HepG2 (cell line): ENCODE data around the gene KRT77. TPM values are rescaled to one million over a fixed set of nuclear protein-coding genes. Genes with fewer than 3 reads are reported as not detected.

Experiments
- FOXK1 ChIP-seq: sonication (generic); formaldehyde crosslinking; IDR thresholded peaks from 2 replicates; pipeline ENCODE4 v1.4.0; 2020; ENCODE audit warnings: low read depth, missing genetic modification reagents, borderline replicate concordance
- GABPA ChIP-seq, 2 experiments: IDR thresholded peaks; 2 replicates each; pipeline ENCODE4 v1.6.1; 2011 to 2016; ENCODE audit warnings: low read depth in 2 of 2, low read length in 1 of 2, missing biosample characterization in 1 of 2, missing genetic modification characterization in 1 of 2
- IKZF1 ChIP-seq: fragments of 450-650 bp; IDR thresholded peaks from 2 replicates; pipeline ENCODE4 v1.7.1; 2016
- KDM3A ChIP-seq: IDR thresholded peaks from 2 replicates; pipeline ENCODE4 v1.6.1; 2018; ENCODE audit warnings: low read depth, missing compliant biosample characterization
- MIXL1 ChIP-seq: IDR thresholded peaks from 2 replicates; pipeline ENCODE4 v1.6.1; 2016
- NCOA2 ChIP-seq: sonication (generic); formaldehyde crosslinking; IDR thresholded peaks from 2 replicates; pipeline ENCODE4 v1.8.0; 2022; ENCODE audit warnings: inconsistent platforms
- PCBP2 ChIP-seq: fragments of 200-400 bp; formaldehyde crosslinking; optimal IDR thresholded peaks from 2 replicates; pipeline ENCODE3; 2018; ENCODE audit warnings: low read length, low read depth; ENCODE audit not compliant: poor library complexity, severe bottlenecking
- RXRB ChIP-seq: IDR thresholded peaks from 2 replicates; pipeline ENCODE4 v1.6.1; 2016; ENCODE audit warnings: borderline replicate concordance, missing genetic modification reagents, missing compliant biosample characterization
- SAP130 ChIP-seq: IDR thresholded peaks from 2 replicates; pipeline ENCODE4 v1.6.1; 2016; ENCODE audit warnings: low read depth
- SMAD3 ChIP-seq: sonication (generic); formaldehyde crosslinking; IDR thresholded peaks from 2 replicates; pipeline ENCODE4 v1.4.0; 2020; ENCODE audit warnings: missing genetic modification reagents
- SMARCE1 ChIP-seq: fragments of 450-650 bp; IDR thresholded peaks from 2 replicates; pipeline ENCODE4 v1.6.1; 2017; ENCODE audit warnings: borderline replicate concordance
- THAP11 ChIP-seq: IDR thresholded peaks from 2 replicates; pipeline ENCODE4 v1.6.1; 2016; ENCODE audit warnings: missing biosample characterization, missing genetic modification reagents
- YEATS4 ChIP-seq: sonication (generic); formaldehyde crosslinking; IDR thresholded peaks from 2 replicates; pipeline ENCODE4 v1.4.0; 2020; ENCODE audit warnings: missing genetic modification reagents, borderline replicate concordance
- ZFP37 ChIP-seq: sonication (generic); formaldehyde crosslinking; IDR thresholded peaks from 2 replicates; pipeline ENCODE4 v1.4.0; 2020; ENCODE audit warnings: missing genetic modification reagents, borderline replicate concordance
- ZFP90 ChIP-seq: sonication (generic); formaldehyde crosslinking; IDR thresholded peaks from 2 replicates; pipeline ENCODE4 v1.8.0; 2022; ENCODE audit warnings: missing genetic modification reagents, mild to moderate bottlenecking, inconsistent platforms, borderline replicate concordance
- ZNF331 ChIP-seq: sonication (generic); formaldehyde crosslinking; IDR thresholded peaks from 2 replicates; pipeline ENCODE4 v1.4.0; 2020; ENCODE audit warnings: missing genetic modification reagents
- ZNF333 ChIP-seq: sonication (generic); formaldehyde crosslinking; IDR thresholded peaks from 2 replicates; pipeline ENCODE4 v1.4.0; 2020; ENCODE audit warnings: mild to moderate bottlenecking, missing genetic modification reagents, borderline replicate concordance
- ZNF441 ChIP-seq: sonication (generic); formaldehyde crosslinking; IDR thresholded peaks from 2 replicates; pipeline ENCODE4 v1.7.0; 2021; ENCODE audit warnings: missing genetic modification reagents, borderline replicate concordance
- ZNF766 ChIP-seq: sonication (generic); formaldehyde crosslinking; IDR thresholded peaks from 2 replicates; pipeline ENCODE4 v1.5.0; 2020; ENCODE audit warnings: missing genetic modification reagents, borderline replicate concordance
- ZNF781 ChIP-seq: sonication (generic); formaldehyde crosslinking; IDR thresholded peaks from 2 replicates; pipeline ENCODE4 v1.5.1; 2020; ENCODE audit warnings: borderline replicate concordance, mild to moderate bottlenecking, missing genetic modification reagents; ENCODE audit errors: not compliant biosample characterization
- ZSCAN12 ChIP-seq: sonication (generic); formaldehyde crosslinking; IDR thresholded peaks from 2 replicates; pipeline ENCODE4 v1.9.0; 2021; ENCODE audit warnings: mild to moderate bottlenecking, missing genetic modification reagents
- ZSCAN31 ChIP-seq: sonication (generic); formaldehyde crosslinking; IDR thresholded peaks from 2 replicates; pipeline ENCODE4 v1.5.0; 2020; ENCODE audit warnings: low read depth, mild to moderate bottlenecking, missing genetic modification reagents
- polyA plus RNA-seq, 8 experiments: library from polyadenylated mRNA; depleted of rRNA in 3 of 8; stranded (reverse) in 7 of 8; unstranded in 1 of 8; fragments of >200 nt; fragmentation: Illumina TruSeq in 4 of 8; extraction: Trizol in 4 of 8; gene quantifications; 2 replicates each; pipeline versions ENCODE4 v1.2.1 to v1.2.3, GENCODE V29; 2011 to 2016; ENCODE audit warnings: low read depth in 4 of 8, missing spikeins in 1 of 8, mixed read lengths in 1 of 8; ENCODE audit not compliant: insufficient read depth in 1 of 8
- total RNA-seq, 5 experiments: library from RNA; depleted of rRNA; stranded (reverse); fragments of >200 nt; fragmentation: Illumina TruSeq; extraction: Trizol; gene quantifications; 2 replicates each; pipeline ENCODE4 v1.2.3, GENCODE V29; 2016; ENCODE audit warnings: low read depth in 1 of 5
- TF ChIP-seq, protein P1 (sequence below): sonication (generic); formaldehyde crosslinking; IDR thresholded peaks from 2 replicates; pipeline ENCODE4 v1.4.0; 2020; ENCODE audit warnings: missing genetic modification reagents; ENCODE audit errors: not compliant biosample characterization
- TF ChIP-seq, protein P2 (sequence below): sonication (generic); formaldehyde crosslinking; IDR thresholded peaks from 2 replicates; pipeline ENCODE4 v1.4.0; 2020; ENCODE audit warnings: missing genetic modification reagents
- TF ChIP-seq, protein P3 (sequence below): IDR thresholded peaks from 2 replicates; pipeline ENCODE4 v1.6.1; 2016; ENCODE audit warnings: low read depth, borderline replicate concordance
- TF ChIP-seq, protein P4 (sequence below): sonication (generic); formaldehyde crosslinking; IDR thresholded peaks from 2 replicates; pipeline ENCODE4 v1.8.0; 2022; ENCODE audit warnings: mild to moderate bottlenecking, missing genetic modification reagents; ENCODE audit not compliant: insufficient replicate concordance

The KRT77 gene
- total and polyA plus RNA-seq, 2 of the 13 experiments (the other 11 are each of a cell fraction or from before 2014, with no cell fraction given) = not detected

DNA sequence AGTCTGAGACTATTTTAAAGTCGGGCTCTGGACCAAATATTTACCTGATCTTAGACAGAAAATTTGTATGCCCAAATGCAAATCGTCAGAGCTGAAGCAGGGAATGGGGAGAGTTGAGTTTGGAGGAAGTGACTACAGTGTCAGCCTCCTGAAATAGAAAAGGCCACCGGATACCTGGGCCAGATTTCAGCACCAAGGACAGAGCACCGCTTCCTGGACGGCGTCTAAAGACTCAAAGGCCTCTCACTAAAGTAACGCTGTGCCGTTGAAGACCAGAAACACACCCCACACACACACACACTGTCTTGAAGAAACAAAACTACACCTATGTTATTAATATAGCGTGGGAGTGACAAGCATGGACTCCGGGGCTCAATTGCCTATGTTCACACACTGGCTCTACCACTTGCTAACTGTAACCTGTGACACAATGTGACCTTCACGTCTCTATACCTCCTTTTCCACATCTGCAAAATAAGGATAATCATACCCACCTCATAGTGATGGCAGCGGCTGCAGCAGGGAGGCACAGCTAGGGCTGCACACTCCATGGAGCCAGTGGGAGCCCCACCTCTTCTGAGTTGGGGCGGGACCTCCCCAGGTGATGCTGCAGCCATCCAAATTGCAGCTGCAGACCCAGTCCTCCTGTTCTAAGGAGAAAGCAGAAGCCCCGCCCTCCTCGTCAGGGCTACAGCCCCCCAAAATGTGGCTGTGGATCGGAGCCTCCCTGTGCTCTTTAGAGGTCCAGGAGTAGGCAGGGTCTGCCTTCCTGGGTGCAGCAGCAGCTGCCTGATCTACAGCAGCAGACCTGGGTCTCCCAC, 38.3 kb upstream of the KRT77 start (continued):
- TF ChIP-seq SAP130 (peak; percentile 24; the same call in 1 of the 2 replicates), SMARCE1 (no peak), ZNF333 (CRISPR knock-in tag) (no peak), ZFP90 (CRISPR knock-in tag) (peak; percentile 53; the same call in 1 of the 2 replicates), ZFP37 (CRISPR knock-in tag) (peak; percentile 75; the same call in 1 of the 2 replicates), FOXK1 (CRISPR knock-in tag) (peak; percentile 42; the same call in 1 of the 2 replicates), ZNF441 (peak; percentile 39; the same call in 1 of the 2 replicates), ZSCAN12 (CRISPR knock-in tag) (peak; percentile 94), ZNF766 (CRISPR knock-in tag) (peak; percentile 35; the same call in 1 of the 2 replicates), MIXL1 (0 out of 2 replicates have a peak, but pooled peaks have one; percentile 30), IKZF1 (no peak), ZNF331 (peak; percentile 61; the same call in 1 of the 2 replicates), NCOA2 (CRISPR knock-in tag) (peak; percentile 38; the same call in 1 of the 2 replicates), THAP11 (CRISPR knock-in tag) (peak; percentile 41; the same call in 1 of the 2 replicates), SMAD3 (CRISPR knock-in tag) (0 out of 2 replicates have a peak, but pooled peaks have one; percentile 59), GABPA (IDR thresholded peaks at IDR 0.05; ENCODE audit: low read depth, low read length) (no peak), GABPA (CRISPR knock-in tag; IDR thresholded peaks at IDR 0.05; ENCODE audit: low read depth) (peak; percentile 60), ZSCAN31 (0 out of 2 replicates have a peak, but pooled peaks have one; percentile 31), ZNF781 (CRISPR knock-in tag) (peak; percentile 63), PCBP2 (no peak), KDM3A (CRISPR knock-in tag) (no peak), YEATS4 (CRISPR knock-in tag) (no peak), RXRB (CRISPR knock-in tag) (peak; percentile 12; the same call in 1 of the 2 replicates)
- TF ChIP-seq, protein P1, sequence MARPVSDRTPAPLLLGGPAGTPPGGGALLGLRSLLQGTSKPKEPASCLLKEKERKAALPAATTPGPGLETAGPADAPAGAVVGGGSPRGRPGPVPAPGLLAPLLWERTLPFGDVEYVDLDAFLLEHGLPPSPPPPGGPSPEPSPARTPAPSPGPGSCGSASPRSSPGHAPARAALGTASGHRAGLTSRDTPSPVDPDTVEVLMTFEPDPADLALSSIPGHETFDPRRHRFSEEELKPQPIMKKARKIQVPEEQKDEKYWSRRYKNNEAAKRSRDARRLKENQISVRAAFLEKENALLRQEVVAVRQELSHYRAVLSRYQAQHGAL (CRISPR knock-in tag) = peak; percentile 44
- TF ChIP-seq, protein P2, sequence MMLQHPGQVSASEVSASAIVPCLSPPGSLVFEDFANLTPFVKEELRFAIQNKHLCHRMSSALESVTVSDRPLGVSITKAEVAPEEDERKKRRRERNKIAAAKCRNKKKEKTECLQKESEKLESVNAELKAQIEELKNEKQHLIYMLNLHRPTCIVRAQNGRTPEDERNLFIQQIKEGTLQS = no peak
- TF ChIP-seq, protein P3, sequence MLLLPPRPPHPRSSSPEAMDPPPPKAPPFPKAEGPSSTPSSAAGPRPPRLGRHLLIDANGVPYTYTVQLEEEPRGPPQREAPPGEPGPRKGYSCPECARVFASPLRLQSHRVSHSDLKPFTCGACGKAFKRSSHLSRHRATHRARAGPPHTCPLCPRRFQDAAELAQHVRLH (CRISPR knock-in tag) = 0 out of 2 replicates have a peak, but pooled peaks have one; percentile 40
- TF ChIP-seq, protein P4, sequence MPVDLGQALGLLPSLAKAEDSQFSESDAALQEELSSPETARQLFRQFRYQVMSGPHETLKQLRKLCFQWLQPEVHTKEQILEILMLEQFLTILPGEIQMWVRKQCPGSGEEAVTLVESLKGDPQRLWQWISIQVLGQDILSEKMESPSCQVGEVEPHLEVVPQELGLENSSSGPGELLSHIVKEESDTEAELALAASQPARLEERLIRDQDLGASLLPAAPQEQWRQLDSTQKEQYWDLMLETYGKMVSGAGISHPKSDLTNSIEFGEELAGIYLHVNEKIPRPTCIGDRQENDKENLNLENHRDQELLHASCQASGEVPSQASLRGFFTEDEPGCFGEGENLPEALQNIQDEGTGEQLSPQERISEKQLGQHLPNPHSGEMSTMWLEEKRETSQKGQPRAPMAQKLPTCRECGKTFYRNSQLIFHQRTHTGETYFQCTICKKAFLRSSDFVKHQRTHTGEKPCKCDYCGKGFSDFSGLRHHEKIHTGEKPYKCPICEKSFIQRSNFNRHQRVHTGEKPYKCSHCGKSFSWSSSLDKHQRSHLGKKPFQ (CRISPR knock-in tag) = peak; percentile 74
